Measurements from ENCODE around the gene PSMD5. TPM values are rescaled to one million over a fixed set of nuclear protein-coding genes. Genes with fewer than 3 reads are reported as not detected.

Gene PSMD5
- total and polyA plus RNA-seq, 10 of the 15 experiments (the other 5 are each of a cell fraction or from before 2014, with no cell fraction given): 8.8 to 47.7 (median 25.1) TPM

DNA sequence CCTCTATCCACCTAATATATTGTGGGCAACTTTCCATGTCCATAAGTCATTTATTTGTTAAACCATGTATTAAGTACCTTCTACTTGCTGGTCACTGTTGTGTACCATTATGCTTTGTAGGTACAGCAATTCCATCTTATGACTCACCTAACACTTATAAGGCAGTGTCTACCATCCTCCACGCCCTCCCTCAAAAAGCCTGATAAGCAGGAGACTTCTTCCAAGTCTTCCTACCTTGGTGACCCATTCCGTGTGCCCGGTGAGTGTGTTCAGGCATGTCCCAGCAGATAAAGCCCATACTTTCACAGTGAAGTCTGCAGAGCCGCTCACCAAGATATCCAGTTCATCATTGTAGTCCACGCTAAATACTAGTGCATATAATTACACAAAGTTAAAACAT, 66.9 kb downstream of the PSMD5 start:
- no peak for DNase-seq (ENCODE audit: low read depth, low spot score)
- 97% methylated on average over 5 of the region's 5 CpGs for WGBS (ENCODE audit: insufficient coverage, insufficient replicate concordance, low lambda C conversion rate, missing lambda C conversion rate)
- SMC1A ChIA-PET (ENCODE audit: uncharacterized antibody, unreplicated experiment): interaction anchor here (0.7 to 1.0 kb wide), 2 partner anchors 13 to 15 kb away, joined by 3 read pairs; no protein-coding TSS in a partner anchor
- H3K9ac ChIP-seq (ENCODE audit: control insufficient read depth, insufficient read depth, low read length): no peak overlapping the region
- no peak overlapping the region for H3K4me2 ChIP-seq (ENCODE audit: control insufficient read depth, insufficient read depth)
- intact Hi-C loops (cut with micrococcal nuclease; ENCODE audit: unreplicated experiment) (no loop called here), in situ Hi-C loops (cut with MboI) (no loop called here)
- RAD21 ChIA-PET (ENCODE audit: unreplicated experiment): no interaction called here
- H3K79me2 ChIP-seq (ENCODE audit: control insufficient read depth, insufficient read depth, low read length): no peaks in the 10 kb centered on the region
- no peaks in the 10 kb centered on the region for H3K4me1 ChIP-seq (ENCODE audit: control insufficient read depth, insufficient read depth, low read length)
- ATAC-seq: no peak
- FAIRE-seq: no peak
- no peaks in the 10 kb centered on the region for H3K9me3 ChIP-seq (replicated peaks; ENCODE audit: control insufficient read depth, insufficient read depth, low read length)
- CTCF ChIA-PET: interaction anchor here (1.3 kb wide), 1 partner anchor 8 kb away, joined by 3 read pairs; no protein-coding TSS in a partner anchor
- TF ChIP-seq RCOR1 (conservative IDR thresholded peaks at IDR 0.05; ENCODE audit: low read depth, low read length) (no peak), SRF (IDR thresholded peaks at IDR 0.05; ENCODE audit: low read depth in 2 of 2, low read length in 2 of 2) (no peak)
- no peak overlapping the region for H3K27ac ChIP-seq (ENCODE audit: control insufficient read depth, insufficient read depth)
- H4K20me1 ChIP-seq (ENCODE audit: control insufficient read depth, insufficient read depth): no peaks in the 10 kb centered on the region
- BruUV-seq (replicated peaks): no TSS peak
- H3K27me3 ChIP-seq (replicated peaks in 1 of 2; ENCODE audit: control insufficient read depth in 2 of 2, insufficient read depth in 2 of 2, low read length in 1 of 2): no peaks in the 10 kb centered on the region
- POLR2A ChIA-PET: no interaction called here
- no peak overlapping the region for H3K4me3 ChIP-seq
- no peak overlapping the region for H2AFZ ChIP-seq (ENCODE audit: control insufficient read depth, low read depth, low read length)
- H3K36me3 ChIP-seq (ENCODE audit: control insufficient read depth in 2 of 2, insufficient read depth in 2 of 2, low read length in 1 of 2): peaks cover 1 to 36% of the 10 kb centered on the region in 2 experiments; a peak in 3 of 4 replicates

DNA sequence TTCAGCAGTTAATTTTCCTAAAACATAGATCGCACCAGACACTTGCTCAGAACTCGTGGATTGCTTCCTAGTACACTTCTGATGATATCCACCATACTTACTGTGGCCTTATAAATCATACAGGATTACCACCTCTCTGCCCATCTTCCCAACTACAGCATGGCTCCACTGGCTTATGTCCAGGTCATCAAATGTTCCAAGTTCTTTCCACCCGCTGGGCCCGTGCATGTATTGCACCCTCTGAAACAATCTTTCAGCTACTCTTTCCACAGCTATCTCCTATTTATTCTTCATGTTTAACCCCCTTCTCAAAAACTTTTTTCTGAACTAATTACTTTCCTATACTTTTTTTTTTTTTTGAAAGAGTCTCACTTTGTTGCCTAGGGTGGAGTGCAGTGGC, 68.0 kb downstream of the PSMD5 start:
- H3K4me3 ChIP-seq: no peak overlapping the region
- H3K27me3 ChIP-seq (replicated peaks in 1 of 2; ENCODE audit: control insufficient read depth in 2 of 2, insufficient read depth in 2 of 2, low read length in 1 of 2): no peaks in the 10 kb centered on the region
- POLR2A ChIA-PET: interaction anchor here (0.6 kb wide), 2 partner anchors 39 to 164 kb away, joined by 4 read pairs; no protein-coding TSS in a partner anchor
- no peak overlapping the region for H3K27ac ChIP-seq (ENCODE audit: control insufficient read depth, insufficient read depth)
- intact Hi-C loops (cut with micrococcal nuclease; ENCODE audit: unreplicated experiment) (no loop called here), in situ Hi-C loops (cut with MboI) (no loop called here)
- no peaks in the 10 kb centered on the region for H4K20me1 ChIP-seq (ENCODE audit: control insufficient read depth, insufficient read depth)
- BruUV-seq (replicated peaks): no TSS peak
- DNase-seq (ENCODE audit: low read depth, low spot score): no peak
- no peak overlapping the region for H3K4me2 ChIP-seq (ENCODE audit: control insufficient read depth, insufficient read depth)
- H3K9ac ChIP-seq (ENCODE audit: control insufficient read depth, insufficient read depth, low read length): no peak overlapping the region
- 97% methylated on average over 4 of the region's 4 CpGs for WGBS (ENCODE audit: insufficient coverage, insufficient replicate concordance, low lambda C conversion rate, missing lambda C conversion rate)
- peaks cover 3 to 34% of the 10 kb centered on the region in 2 experiments; a peak in 3 of 4 replicates for H3K36me3 ChIP-seq (ENCODE audit: control insufficient read depth in 2 of 2, insufficient read depth in 2 of 2, low read length in 1 of 2)
- no peaks in the 10 kb centered on the region for H3K4me1 ChIP-seq (ENCODE audit: control insufficient read depth, insufficient read depth, low read length)
- CTCF ChIA-PET: interaction anchor here (0.6 kb wide), 1 partner anchor 250 kb away, joined by 3 read pairs; no protein-coding TSS in a partner anchor
- FAIRE-seq: no peak
- H3K9me3 ChIP-seq (replicated peaks; ENCODE audit: control insufficient read depth, insufficient read depth, low read length): no peaks in the 10 kb centered on the region
- RAD21 ChIA-PET (ENCODE audit: unreplicated experiment): no interaction called here
- no peak for ATAC-seq
- no peak overlapping the region for H2AFZ ChIP-seq (ENCODE audit: control insufficient read depth, low read depth, low read length)
- no peaks in the 10 kb centered on the region for H3K79me2 ChIP-seq (ENCODE audit: control insufficient read depth, insufficient read depth, low read length)
- SMC1A ChIA-PET (ENCODE audit: uncharacterized antibody, unreplicated experiment): no interaction called here
- TF ChIP-seq LARP7 (IDR thresholded peaks at IDR 0.05) (no peak), PAX5 (IDR thresholded peaks at IDR 0.05; ENCODE audit: borderline replicate concordance, low read depth, low read length) (no peak), JUND (IDR thresholded peaks at IDR 0.05; ENCODE audit: low read depth, low read length) (no peak), CREB1 (IDR thresholded peaks at IDR 0.05; ENCODE audit: low read depth) (no peak), GABPA (IDR thresholded peaks at IDR 0.05; ENCODE audit: low read depth) (no peak), RAD21 (IDR thresholded peaks at IDR 0.05; ENCODE audit: insufficient read depth, low read depth, low read length) (no peak), TBL1XR1 (IDR thresholded peaks at IDR 0.05; ENCODE audit: low read depth, low read length) (no peak)
- TF ChIP-seq, protein P1, sequence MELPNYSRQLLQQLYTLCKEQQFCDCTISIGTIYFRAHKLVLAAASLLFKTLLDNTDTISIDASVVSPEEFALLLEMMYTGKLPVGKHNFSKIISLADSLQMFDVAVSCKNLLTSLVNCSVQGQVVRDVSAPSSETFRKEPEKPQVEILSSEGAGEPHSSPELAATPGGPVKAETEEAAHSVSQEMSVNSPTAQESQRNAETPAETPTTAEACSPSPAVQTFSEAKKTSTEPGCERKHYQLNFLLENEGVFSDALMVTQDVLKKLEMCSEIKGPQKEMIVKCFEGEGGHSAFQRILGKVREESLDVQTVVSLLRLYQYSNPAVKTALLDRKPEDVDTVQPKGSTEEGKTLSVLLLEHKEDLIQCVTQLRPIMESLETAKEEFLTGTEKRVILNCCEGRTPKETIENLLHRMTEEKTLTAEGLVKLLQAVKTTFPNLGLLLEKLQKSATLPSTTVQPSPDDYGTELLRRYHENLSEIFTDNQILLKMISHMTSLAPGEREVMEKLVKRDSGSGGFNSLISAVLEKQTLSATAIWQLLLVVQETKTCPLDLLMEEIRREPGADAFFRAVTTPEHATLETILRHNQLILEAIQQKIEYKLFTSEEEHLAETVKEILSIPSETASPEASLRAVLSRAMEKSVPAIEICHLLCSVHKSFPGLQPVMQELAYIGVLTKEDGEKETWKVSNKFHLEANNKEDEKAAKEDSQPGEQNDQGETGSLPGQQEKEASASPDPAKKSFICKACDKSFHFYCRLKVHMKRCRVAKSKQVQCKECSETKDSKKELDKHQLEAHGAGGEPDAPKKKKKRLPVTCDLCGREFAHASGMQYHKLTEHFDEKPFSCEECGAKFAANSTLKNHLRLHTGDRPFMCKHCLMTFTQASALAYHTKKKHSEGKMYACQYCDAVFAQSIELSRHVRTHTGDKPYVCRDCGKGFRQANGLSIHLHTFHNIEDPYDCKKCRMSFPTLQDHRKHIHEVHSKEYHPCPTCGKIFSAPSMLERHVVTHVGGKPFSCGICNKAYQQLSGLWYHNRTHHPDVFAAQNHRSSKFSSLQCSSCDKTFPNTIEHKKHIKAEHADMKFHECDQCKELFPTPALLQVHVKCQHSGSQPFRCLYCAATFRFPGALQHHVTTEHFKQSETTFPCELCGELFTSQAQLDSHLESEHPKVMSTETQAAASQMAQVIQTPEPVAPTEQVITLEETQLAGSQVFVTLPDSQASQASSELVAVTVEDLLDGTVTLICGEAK (IDR thresholded peaks at IDR 0.05; ENCODE audit: borderline replicate concordance): no peak

Data from GM12878 (cell line).